Eye (tissue), 1 donor: ENCODE measurements around the gene GRID1.
"Not testable (repeated sequence)": the region's sequence is repeated elsewhere in the genome, so short reads cannot be mapped to it uniquely, and the experiment has no call there.

Experiments
- DNase-seq: peaks from one replicate; pipeline ENCODE4 v3.0.0-alpha.2; 2015

GRID1 gene

DNA sequence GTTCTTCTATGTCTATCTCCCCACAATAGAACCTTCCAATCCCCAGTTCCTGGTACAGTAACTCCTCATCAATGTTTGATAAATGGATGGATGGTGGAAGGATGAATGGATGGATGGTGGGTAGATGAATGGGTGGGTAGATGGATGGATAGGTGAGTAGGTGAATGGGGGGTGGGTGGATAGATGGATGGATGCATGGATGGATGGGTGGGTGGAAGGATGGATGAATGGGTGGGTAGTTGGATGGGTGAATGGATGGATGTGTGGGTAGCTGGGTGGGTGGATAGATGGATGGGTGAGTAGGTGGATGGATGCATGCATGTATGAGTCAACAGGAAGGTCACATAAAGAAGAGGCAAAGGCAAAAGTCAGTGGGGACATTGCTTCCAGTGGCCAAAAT is 116.8 kb downstream of the GRID1 start:
- no peak for DNase-seq

DNA sequence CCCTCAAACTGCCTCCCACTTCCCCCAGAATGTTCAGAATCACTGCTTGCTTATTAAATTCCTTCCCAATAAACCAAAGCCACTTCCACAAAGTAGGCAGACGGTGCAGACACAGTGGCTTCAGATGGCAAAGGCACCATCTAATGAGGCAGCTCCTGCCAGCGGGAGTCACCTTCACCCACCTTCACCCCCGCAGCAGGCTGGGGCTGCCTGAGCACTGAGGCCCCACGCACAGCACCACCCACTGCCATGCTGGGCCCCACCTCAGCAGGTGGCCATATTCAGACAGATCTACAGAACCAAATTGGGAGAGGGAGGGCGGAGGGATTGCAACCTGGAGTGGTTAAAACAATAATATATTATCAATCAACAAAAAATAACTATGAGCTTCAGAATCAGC is 118.5 kb downstream of the GRID1 start:
- DNase-seq: no peak

DNA sequence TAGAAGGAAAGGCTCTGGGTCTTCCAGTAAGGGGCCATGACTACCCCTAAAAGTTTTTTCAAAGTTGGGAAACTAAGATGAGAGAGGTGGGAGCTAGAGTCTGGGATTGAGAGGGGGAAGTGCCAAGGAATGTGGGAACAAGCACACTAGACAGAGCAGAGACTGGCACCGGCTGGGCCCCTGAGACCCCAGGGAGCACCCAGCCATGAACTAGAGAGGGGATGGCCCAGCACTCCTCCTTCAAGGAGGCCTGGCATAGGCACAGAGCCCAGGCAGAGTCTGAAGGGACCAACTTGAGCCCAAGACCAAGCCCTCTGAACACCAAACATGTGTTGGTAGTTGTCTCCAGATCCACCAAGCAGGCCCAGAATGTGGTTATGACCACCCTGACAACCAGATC is 119.0 kb downstream of the GRID1 start:
- no peak for DNase-seq

DNA sequence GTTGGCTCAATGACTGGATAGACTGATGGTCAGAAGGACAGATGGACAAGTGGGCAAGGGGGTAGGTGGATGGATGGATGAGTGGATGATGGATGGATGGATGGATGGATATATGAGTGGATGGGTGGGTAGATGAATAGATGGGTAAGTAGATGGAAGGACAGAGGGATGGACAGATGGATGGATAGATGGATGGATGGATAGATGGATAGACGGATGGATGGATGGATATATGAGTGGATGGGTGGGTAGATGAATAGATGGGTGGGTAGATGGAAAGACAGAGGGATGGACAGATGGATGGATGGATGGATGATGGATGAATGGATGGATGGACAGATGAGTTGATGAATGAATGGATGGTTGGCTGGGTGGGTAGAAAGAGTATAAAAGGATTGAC is 119.5 kb downstream of the GRID1 start:
- DNase-seq: no peak

DNA sequence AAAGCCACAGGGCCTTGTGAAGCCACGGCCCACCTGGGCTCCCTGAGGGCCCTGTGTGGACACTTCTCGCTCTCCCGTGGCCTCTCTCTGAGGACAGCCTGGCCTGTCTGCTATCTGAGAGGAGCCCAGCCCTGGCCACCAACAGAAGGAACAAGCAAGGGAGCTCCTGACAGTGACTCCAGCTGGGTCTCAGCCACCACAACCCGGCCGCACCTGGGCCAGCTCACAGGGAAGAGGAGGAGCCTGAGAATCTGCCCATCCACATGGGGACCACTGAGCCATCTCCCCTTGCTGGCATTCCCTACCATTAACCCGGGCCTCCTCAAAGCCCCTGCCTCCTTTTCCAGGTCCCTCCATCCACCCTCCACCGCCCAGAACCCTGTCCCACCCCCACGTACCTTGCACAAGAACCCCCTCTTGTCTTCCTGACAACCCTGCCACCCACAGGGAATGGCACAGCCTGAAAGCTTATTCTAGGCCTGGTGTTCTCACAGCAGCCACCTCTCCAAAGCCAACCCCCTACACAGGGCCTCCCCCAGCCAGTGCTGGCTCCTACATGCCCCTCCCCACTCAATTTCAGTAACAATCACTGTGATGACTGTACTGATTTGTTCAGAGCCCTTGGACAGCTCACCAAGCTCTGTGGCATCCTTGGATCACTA is 120.2 kb downstream of the GRID1 start:
- DNase-seq: no peak

DNA sequence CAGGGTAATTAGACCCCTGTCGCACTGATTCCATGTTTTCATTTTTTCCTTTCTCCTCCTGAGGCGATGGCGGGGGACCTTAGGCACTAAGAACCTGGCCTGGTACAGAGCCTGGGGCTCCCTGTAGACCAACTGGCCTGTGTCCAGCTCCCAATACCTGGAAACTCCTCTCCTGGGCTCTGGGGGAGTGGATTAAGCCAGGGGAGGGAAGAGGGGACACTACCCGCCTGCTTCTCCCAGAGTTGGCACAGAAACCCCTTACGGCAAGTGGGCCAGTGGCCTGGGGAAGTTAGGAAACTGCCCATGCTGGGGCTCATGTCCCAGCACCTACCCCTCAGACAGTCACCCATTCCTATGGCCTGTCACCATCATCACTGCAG is 121.6 kb downstream of the GRID1 start:
- DNase-seq: no peak

DNA sequence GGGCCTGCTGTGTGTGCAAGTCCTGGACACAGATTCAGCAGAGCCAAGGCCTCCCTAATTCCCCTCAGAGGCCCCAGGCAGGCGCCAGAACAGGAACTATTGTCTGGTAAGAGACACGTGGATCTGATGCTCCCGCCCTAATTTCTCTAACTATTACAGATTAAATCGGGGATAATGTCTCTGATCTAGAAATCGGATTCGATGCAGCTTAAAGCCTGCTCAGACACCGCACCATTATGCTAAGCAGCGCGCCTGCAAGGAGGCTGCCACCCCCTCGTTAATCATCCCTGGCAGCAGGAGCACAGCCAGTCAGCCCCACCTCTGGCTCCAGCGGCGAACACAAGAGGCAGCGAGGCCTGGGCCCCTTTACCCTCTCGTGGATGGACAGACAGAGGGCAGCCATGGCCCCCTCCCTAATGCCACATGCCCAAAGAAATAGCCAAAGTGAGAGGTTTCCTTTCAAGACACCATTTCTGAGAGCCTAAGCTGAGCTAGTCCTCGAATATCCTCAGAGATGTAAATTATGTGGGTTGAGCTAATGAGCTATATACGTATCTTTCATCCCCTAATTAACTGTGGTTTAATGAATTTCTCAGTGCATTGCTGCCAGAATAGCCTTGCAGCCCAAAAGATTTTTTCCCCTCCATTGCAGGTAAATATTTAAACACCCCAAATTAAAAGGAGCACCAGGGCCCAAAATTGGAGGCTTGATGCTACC is 122.1 kb downstream of the GRID1 start:
- peak; percentile 43 for DNase-seq

DNA sequence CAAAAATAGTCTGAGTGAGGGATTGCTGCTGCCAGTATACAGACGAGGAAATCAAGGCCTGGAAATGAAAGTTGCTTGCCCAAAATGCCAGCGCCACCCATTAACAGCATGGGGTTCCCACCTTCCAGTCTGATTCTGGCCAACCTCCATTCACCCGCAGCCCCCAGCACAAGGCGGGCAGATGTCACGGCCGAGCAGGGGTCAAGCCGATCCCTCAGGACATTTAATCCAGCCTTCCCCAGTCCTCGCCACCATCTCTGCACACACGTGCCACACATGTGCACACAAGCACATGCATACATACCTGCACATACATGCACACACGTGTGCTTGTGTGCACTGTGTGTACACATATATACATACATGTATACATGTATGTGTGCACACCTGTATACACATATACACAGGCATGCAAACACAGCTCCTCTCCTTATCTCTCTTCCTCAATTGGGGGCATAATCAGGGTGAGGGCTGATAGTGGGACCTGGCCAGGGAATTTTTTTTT is 122.9 kb downstream of the GRID1 start:
- no peak for DNase-seq

DNA sequence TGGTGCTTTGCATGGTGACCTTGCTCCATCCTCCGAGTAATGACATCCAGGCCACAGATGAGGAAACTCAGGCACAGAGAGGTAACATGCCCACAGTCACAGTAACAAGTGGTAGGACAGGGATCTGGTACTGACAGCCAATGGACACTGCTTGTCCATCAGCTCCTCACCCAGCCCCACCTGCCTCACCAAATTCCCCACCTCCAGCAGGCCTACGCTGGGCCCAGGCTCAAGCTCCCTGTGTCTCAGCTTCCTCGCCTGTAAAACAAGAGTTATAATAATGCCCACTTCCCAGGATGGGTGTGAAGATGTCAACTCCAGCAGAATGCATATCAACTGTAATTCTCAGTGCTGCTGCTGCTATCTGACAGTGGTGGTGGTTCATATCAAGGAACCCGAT is 123.8 kb downstream of the GRID1 start:
- DNase-seq: no peak

DNA sequence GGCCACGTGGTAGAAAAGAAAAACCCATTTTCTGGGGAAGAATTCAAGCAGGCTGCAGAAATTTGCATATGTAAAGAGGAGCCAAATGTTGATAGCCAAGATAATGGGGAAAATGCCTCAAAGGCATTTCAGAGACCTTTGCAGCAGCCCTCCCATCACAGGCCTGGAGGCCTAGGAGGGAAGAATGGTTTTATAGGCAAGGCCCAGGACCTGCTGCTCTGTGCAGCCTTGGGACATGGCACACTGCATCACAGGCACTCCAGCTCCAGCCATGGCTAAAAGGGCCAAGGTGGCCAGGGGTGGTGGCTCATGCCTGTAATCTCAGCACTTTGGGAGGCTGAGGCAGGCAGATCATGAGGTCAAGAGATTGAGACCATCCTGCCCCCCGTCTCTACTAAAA is 128.5 kb downstream of the GRID1 start:
- not testable (repeated sequence) for DNase-seq

DNA sequence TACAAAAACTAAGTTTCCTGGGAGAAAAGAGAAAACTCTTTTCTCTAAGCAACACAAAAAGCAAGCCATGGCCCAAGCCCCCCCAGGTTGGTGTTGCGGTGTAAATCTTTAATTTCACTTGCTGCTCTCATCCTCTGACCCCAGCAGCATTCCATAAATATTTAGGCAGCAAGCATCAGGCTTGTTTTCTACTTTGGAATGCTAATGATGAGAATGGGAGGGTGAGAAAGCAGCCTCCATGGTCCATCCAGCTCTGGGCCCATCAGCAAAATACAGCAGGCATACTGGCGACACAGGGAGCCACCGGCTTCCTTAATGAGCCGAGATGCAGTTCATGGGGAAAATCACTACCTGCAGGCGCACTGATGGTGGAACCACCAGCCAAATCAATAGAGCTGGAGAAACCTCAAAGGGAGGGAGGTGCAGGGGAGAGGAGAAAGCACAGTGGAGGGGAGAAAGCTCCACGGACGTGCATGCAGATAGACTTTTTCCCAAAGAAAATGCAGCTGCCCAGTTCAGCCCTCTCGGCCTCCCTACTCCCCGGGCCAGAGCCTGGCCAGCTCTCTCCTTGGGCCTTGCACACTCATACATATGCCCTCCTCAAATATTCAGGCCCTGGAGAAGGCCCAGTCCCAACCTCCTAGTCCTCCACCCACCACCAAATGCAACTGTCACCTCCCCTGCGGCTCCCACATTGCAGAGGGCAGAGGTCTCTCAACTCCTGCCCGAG is 131.9 kb downstream of the GRID1 start:
- peak; percentile 28 for DNase-seq

DNA sequence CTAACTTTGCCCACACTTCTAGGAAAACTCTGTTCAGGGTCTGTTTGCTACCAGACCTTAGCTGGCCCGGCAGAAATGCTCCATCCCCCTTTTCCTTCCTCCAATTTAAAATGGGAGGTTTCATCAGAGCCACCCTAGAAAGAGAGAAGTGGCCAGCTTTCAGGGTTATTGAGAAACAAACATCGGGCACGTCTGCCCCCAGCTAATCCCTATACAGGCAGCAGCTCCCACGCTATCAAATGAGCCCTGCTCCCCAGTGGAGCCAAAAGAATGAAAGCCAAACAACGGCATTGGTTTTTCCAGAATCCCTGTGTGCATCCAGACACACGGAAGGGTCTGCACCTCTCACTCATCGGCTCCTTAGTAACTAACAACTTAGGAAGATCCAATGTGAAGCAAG is 132.5 kb downstream of the GRID1 start:
- DNase-seq: no peak

DNA sequence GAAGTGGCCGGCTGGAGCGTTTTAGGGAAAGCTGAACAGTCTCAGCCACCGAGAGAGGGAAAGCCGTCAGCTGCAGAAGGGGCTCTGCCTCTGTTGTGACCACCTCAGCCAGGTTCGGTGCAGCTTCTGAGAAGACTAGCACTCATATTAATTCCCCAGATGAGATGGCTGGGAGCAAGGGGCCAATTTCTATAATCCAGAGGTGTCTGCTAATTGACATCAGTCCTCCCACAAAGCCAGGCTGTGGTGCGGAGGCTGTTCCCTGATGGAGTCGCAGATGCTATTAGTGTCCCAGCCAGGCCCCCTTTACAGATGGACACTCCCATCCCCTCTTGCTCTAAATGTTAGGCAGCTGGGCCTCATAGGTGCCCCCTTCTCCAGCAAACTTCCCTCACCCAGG is 133.5 kb downstream of the GRID1 start:
- no peak for DNase-seq

DNA sequence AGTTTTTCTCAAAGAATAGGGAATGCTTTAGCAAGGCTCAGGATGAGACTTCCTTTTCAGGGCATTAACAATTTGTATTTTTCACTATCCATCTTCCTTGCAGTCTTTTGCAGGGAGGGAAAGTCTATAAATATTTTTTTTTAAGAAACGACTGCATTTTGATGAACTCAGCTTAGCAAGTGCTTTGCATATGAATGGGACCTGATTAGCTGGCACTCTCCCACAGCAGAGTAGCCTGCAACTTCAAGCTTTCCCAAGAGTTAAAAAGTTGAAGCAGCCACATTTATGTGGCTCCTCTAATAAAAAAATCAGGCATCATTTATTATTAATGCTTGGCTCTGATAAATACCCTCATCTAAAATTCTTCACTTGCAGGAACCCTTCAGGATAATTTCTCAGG is 134.0 kb downstream of the GRID1 start:
- no peak for DNase-seq

DNA sequence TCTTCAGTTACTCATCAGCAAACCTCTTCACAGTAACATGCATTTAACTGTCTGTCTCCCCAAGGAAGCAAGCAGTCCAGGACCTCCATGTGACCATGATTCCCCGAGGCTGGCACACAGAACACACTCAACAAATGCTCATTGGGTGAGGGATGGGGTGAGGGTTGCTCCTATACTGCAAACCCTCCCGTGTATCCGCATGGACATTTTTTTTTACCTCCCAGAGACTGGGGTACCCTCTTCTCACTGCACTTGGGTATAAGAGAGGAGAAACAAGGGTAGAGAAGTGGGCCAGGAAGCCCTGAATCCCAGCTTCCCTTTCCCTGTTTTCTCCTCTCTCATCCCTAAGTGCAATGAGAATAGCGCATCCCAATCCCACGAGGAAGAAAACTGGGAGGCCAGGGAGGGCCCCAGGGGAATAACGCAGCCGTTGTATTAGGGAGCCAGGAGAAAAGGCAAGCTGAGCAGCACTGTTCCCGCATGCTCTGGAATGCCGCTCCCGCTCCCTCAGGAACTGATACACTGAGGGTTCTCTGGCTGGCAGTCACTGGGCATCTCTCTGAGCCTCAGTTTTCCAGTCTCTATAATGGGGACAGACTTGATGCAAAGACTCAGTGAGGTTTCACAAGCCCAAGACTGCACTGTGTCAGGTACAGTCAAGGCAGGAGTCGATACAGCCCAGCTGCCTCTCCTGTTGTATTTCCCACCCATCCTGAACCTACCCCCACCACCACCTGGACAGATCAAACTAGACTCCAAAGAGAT is 134.6 kb downstream of the GRID1 start:
- no peak for DNase-seq

DNA sequence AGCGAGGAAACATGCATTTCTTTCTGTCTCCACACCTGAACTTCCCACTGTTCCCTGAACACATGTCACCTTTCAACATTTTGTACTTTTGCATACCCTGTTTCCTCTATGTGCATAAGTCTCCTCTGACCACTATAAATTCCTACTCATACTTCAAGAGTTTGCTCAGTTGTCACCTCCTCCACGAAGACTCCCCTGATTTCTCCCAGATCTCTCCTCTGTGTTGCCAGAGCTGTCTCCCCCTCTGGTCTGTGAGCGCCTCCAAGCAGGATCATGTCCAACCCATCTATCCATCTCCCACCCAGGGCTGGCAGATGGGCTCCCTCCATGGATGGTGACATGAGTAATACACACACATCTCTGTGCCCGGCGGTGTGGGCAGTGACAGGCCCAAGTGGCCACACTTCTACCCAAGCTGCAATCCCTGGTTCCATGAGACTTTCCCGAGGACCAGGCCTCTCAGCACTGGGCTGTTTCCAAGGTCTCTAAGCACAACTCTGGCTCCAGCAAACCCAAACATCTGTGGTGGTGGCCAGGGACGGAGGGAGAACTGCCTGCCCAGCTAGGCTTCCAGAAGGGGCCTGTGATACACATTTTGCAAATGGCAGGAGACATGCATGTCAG is 135.9 kb downstream of the GRID1 start:
- no peak for DNase-seq

DNA sequence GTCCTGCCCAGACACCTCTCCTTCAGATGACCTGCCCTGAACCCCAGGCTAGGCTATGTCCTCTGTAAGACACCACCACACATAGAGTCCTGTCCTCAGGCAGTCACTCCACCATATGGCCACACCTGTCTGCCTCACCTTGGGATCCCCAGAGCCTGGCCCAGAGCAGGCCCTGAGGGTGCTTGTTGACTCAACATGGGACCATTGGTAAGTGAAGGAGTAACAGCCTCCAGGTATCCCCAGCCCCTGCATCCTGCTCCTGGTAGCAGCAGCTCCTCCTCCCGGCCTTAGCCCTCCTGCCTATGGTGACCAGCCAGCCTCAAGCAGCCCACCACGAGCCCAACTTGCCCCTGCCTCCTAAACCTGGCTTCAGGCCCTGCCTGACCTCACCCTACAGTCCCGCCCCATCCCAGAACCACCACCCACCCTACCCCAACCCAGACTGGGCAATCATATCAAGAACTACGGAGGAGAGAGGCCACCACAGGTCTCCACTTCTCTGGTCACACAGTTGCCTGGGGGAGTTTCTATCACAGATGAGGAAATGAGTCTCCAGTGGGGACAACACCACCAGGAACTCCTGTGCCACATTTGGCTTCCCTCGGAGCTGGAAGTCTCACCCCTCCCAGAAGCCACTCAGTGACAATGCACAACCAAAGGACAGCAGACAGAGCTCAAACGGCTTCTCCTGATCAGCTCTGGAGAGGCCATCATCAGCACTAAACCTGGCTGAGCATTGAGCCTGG is 136.6 kb downstream of the GRID1 start:
- no peak for DNase-seq

DNA sequence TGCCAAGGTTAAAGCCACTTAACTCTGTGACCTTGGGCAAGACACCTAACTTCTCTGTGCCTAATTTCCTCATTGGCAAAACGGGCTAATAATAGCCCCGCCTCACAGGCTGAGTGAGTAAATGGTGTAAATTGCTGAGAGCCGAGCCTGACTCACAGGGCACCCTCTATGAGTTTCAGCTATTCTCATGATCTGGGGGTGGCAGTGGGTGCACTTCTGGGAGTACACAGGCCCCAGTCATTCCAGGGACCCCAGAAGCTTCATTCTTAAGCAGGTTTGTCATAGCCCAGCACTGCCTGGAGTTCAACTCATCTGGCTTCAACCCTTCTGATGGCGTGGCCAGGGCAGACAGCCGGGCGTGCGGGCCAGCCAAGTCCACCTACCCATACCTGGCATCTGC is 137.2 kb downstream of the GRID1 start:
- no peak for DNase-seq

DNA sequence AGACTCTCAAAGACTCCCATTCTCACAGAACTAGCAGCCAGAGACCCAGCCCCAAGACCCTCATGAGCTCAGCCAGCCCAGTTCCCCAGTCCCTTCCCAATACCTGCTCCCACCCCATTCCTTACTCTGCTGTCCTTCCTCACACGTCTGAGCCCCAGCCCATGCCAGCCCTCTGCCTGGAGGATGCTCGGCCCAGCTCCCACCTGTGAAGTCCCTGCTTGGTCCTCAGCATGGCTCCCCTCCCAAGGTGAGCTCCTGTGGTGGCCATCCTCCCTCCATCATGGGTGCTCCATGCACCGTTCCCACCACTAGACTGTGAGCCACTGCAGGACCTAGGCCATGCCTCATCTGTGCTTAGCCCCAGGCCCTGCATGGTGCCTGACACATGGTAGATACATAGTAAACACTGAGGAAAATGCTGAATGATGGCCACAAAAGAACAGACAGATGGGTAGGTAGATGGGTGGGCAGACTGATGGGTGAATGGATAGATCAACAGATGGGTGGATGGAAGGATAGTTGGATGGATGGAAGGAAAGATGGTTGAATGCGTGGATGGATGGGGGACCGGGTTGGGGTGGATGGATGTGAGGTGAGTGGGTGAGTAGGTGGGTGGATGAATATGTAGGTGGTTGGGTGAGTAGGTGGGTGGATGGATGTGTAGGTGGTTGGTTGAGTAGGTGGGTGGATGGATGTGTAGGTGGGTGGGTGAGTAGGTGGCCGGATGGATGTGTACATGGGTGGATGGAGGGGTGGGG is 138.9 kb downstream of the GRID1 start:
- no peak for DNase-seq

DNA sequence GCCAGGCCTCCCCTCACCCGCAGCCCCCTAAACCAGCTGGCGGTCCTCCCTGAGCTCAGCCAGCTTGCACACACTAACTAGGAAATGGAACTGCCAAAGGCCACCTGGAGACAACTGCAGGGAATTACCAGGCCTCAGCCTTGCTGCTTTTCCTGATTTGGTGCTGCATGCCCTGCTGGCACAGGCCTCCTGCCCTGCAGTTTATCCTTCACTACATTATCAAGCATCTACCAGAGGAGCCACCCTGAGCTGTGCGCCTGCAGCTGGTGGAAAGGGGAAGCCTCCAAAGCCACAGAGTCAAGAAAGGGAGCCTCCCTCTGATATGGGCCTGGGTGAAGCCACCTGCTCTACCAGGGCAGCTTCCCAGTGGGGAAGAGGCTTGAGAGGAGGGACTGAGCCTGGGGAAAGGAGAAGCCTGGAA is 139.8 kb downstream of the GRID1 start:
- DNase-seq: no peak

DNA sequence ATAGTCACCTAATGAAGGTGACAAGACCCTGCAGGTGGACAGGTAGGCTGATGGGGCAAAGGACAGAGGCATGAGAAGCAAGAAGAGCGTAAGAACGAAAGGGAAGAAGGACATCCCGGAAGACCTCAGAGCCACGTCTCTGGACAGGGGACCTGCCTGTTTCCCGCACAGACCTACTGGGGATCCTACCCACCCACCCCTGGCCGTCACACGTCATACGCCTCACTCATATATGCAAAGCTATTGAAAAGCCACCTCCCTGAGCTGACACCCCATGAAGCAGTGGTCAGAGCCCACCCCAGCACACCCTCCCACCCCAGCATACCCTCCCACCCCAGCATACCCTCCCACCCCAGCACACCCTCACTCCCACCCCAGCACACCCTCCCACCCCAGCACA is 140.6 kb downstream of the GRID1 start:
- no peak for DNase-seq
